Measurements from ENCODE around the gene GTPBP2.

GTPBP2 gene

GRCh38 chr6:43579171-43579570 is 49.9 kb downstream of the GTPBP2 start:
- Histone ChIP-seq H3K9me3 (ENCODE audit: control extremely low read depth in 1 of 5, control insufficient read depth in 4 of 5, insufficient read depth in 2 of 5, low read depth in 1 of 5, low read length in 4 of 5) (no peaks in the 10 kb centered on the region), H3K4me1 (ENCODE audit: control extremely low read depth in 1 of 4, control insufficient read depth in 4 of 4, insufficient read depth in 4 of 4, low read length in 3 of 4) (peaks cover 9 to 23% (median 21%) of the 10 kb centered on the region in 4 experiments), H3K27ac (ENCODE audit: insufficient read depth in 1 of 2, low read depth in 1 of 2, low read length in 2 of 2, poor library complexity in 1 of 2, severe bottlenecking in 2 of 2) (no peak overlapping the region), H3K4me3 (ENCODE audit: control insufficient read depth in 1 of 7, extremely low read depth in 1 of 7, insufficient read depth in 4 of 7, low read depth in 2 of 7, low read length in 6 of 7) (no peak overlapping the region), H3K36me3 (ENCODE audit: control insufficient read depth in 4 of 4, insufficient read depth in 4 of 4, low read length in 3 of 4) (peaks cover 2 to 20% (median 12%) of the 10 kb centered on the region in 4 experiments), H3K27me3 (replicated peaks in 2 of 5; ENCODE audit: control insufficient read depth in 4 of 5, insufficient read depth in 5 of 5, low read length in 4 of 5) (no peaks in the 10 kb centered on the region)
- no CpG with 5 or more reads among the region's 2 CpGs for WGBS (ENCODE audit: insufficient coverage)
- no peak for DNase-seq
- CTCF ChIA-PET, result no interaction called here
- POLR2A ChIA-PET, result no interaction called here

GRCh38 chr6:43578748-43579147 is 50.3 kb downstream of the GTPBP2 start:
- no peak overlapping the region for H3K4me3 ChIP-seq (ENCODE audit: control insufficient read depth in 1 of 7, extremely low read depth in 1 of 7, insufficient read depth in 4 of 7, low read depth in 2 of 7, low read length in 6 of 7)
- H3K9me3 ChIP-seq (ENCODE audit: control extremely low read depth in 1 of 5, control insufficient read depth in 4 of 5, insufficient read depth in 2 of 5, low read depth in 1 of 5, low read length in 4 of 5), result no peaks in the 10 kb centered on the region
- no peak for DNase-seq
- no peaks in the 10 kb centered on the region for H3K27me3 ChIP-seq (replicated peaks in 2 of 5; ENCODE audit: control insufficient read depth in 4 of 5, insufficient read depth in 5 of 5, low read length in 4 of 5)
- CTCF ChIA-PET, result interaction anchor here (1.7 kb wide), 1 partner anchor 30 kb away, joined by 3 read pairs; no protein-coding TSS in a partner anchor
- H3K36me3 ChIP-seq (ENCODE audit: control insufficient read depth in 4 of 4, insufficient read depth in 4 of 4, low read length in 3 of 4), result peaks cover under 1 to 17% (median 9%) of the 10 kb centered on the region in 4 experiments
- no peak overlapping the region for H3K27ac ChIP-seq (ENCODE audit: insufficient read depth in 1 of 2, low read depth in 1 of 2, low read length in 2 of 2, poor library complexity in 1 of 2, severe bottlenecking in 2 of 2)
- H3K4me1 ChIP-seq (ENCODE audit: control extremely low read depth in 1 of 4, control insufficient read depth in 4 of 4, insufficient read depth in 4 of 4, low read length in 3 of 4), result peaks cover 9 to 23% (median 21%) of the 10 kb centered on the region in 4 experiments
- WGBS (ENCODE audit: insufficient coverage), result 100% methylated on average over 1 of the region's 3 CpGs
- POLR2A ChIA-PET, result no interaction called here

- ChIA-PET CTCF (interaction anchor here (0.6 kb wide), 1 partner anchor 118 kb away, joined by 3 read pairs; no protein-coding TSS in a partner anchor), POLR2A (interaction anchor here (0.7 kb wide), 1 partner anchor 9 kb away, joined by 3 read pairs; no protein-coding TSS in a partner anchor)
- peak within 1 kb of the TSS; percentile 89 to 99 (median 96) for H3K4me3 ChIP-seq (ENCODE audit: control insufficient read depth in 1 of 7, extremely low read depth in 1 of 7, insufficient read depth in 4 of 7, low read depth in 2 of 7, low read length in 6 of 7)
- peaks cover 10 to 25% (median 17%) of the 10 kb centered on the region in 4 experiments for H3K36me3 ChIP-seq (ENCODE audit: control insufficient read depth in 4 of 4, insufficient read depth in 4 of 4, low read length in 3 of 4)
- WGBS (ENCODE audit: insufficient coverage), result under 1% methylated on average over 70 of the region's 76 CpGs
- H3K27me3 ChIP-seq (replicated peaks in 2 of 5; ENCODE audit: control insufficient read depth in 4 of 5, insufficient read depth in 5 of 5, low read length in 4 of 5), result no peaks in the 10 kb centered on the region
- peak; percentile 91 to 93 (median 93) for DNase-seq
- peaks cover 9 to 23% (median 21%) of the 10 kb centered on the region in 4 experiments for H3K4me1 ChIP-seq (ENCODE audit: control extremely low read depth in 1 of 4, control insufficient read depth in 4 of 4, insufficient read depth in 4 of 4, low read length in 3 of 4)
- no peaks in the 10 kb centered on the region for H3K9me3 ChIP-seq (ENCODE audit: control extremely low read depth in 1 of 5, control insufficient read depth in 4 of 5, insufficient read depth in 2 of 5, low read depth in 1 of 5, low read length in 4 of 5)
- H3K27ac ChIP-seq (ENCODE audit: insufficient read depth in 1 of 2, low read depth in 1 of 2, low read length in 2 of 2, poor library complexity in 1 of 2, severe bottlenecking in 2 of 2), result peak within 1 kb of the TSS; percentile 77 to 93
Measured at GRCh38 chr6:43575772-43576551, 53.1 kb downstream of the GTPBP2 start, which contains the start of the genes POLH and XPO5. TSS of gene POLH (plus strand) at chr6:43576185. CDS start at chr6:43582320, 6,135 bp downstream. TSS of gene XPO5 (minus strand) at chr6:43576038. CDS start at chr6:43575864, 174 bp downstream.

GRCh38 chr6:43575105-43575771 is 53.8 kb downstream of the GTPBP2 start:
- Histone ChIP-seq H3K4me1 (ENCODE audit: control extremely low read depth in 1 of 4, control insufficient read depth in 4 of 4, insufficient read depth in 4 of 4, low read length in 3 of 4) (peaks cover 9 to 23% (median 21%) of the 10 kb centered on the region in 4 experiments), H3K9me3 (ENCODE audit: control extremely low read depth in 1 of 5, control insufficient read depth in 4 of 5, insufficient read depth in 2 of 5, low read depth in 1 of 5, low read length in 4 of 5) (no peaks in the 10 kb centered on the region), H3K4me3 (ENCODE audit: control insufficient read depth in 1 of 7, extremely low read depth in 1 of 7, insufficient read depth in 4 of 7, low read depth in 2 of 7, low read length in 6 of 7) (peak overlapping the region; percentile 89 to 99 (median 96)), H3K27me3 (replicated peaks in 2 of 5; ENCODE audit: control insufficient read depth in 4 of 5, insufficient read depth in 5 of 5, low read length in 4 of 5) (no peaks in the 10 kb centered on the region), H3K27ac (ENCODE audit: insufficient read depth in 1 of 2, low read depth in 1 of 2, low read length in 2 of 2, poor library complexity in 1 of 2, severe bottlenecking in 2 of 2) (peak overlapping the region in 1 of 2 experiments; percentile 93), H3K36me3 (ENCODE audit: control insufficient read depth in 4 of 4, insufficient read depth in 4 of 4, low read length in 3 of 4) (peaks cover 13 to 33% (median 21%) of the 10 kb centered on the region in 4 experiments)
- POLR2A ChIA-PET, result interaction anchor here (0.6 to 0.7 kb wide), 2 partner anchors 10 to 202 kb away, joined by 3 to 5 read pairs; no protein-coding TSS in a partner anchor
- 0% methylated on average over 34 of the region's 38 CpGs for WGBS (ENCODE audit: insufficient coverage)
- CTCF ChIA-PET, result interaction anchor here (0.6 kb wide), 1 partner anchor 118 kb away, joined by 3 read pairs; no protein-coding TSS in a partner anchor
- DNase-seq, result peak in 2 of 3 donors; percentile 9 to 18

- ChIA-PET CTCF (interaction anchor here (1.6 kb wide), 1 partner anchor 13 kb away, joined by 5 read pairs; no protein-coding TSS in a partner anchor), POLR2A (no interaction called here)
- Histone ChIP-seq H3K27ac (ENCODE audit: insufficient read depth in 1 of 2, low read depth in 1 of 2, low read length in 2 of 2, poor library complexity in 1 of 2, severe bottlenecking in 2 of 2) (no peak overlapping the region), H3K36me3 (ENCODE audit: control insufficient read depth in 4 of 4, insufficient read depth in 4 of 4, low read length in 3 of 4) (peaks cover 18 to 55% (median 37%) of the 10 kb centered on the region in 4 experiments), H3K9me3 (ENCODE audit: control extremely low read depth in 1 of 5, control insufficient read depth in 4 of 5, insufficient read depth in 2 of 5, low read depth in 1 of 5, low read length in 4 of 5) (no peaks in the 10 kb centered on the region), H3K27me3 (replicated peaks in 2 of 5; ENCODE audit: control insufficient read depth in 4 of 5, insufficient read depth in 5 of 5, low read length in 4 of 5) (no peaks in the 10 kb centered on the region), H3K4me3 (ENCODE audit: control insufficient read depth in 1 of 7, extremely low read depth in 1 of 7, insufficient read depth in 4 of 7, low read depth in 2 of 7, low read length in 6 of 7) (no peak overlapping the region), H3K4me1 (ENCODE audit: control extremely low read depth in 1 of 4, control insufficient read depth in 4 of 4, insufficient read depth in 4 of 4, low read length in 3 of 4) (peaks cover 9 to 17% (median 16%) of the 10 kb centered on the region in 4 experiments)
- DNase-seq, result no peak
- 95% methylated on average over 3 of the region's 4 CpGs for WGBS (ENCODE audit: insufficient coverage)
Measured at GRCh38 chr6:43572015-43572414, 57.0 kb downstream of the GTPBP2 start.

GRCh38 chr6:43570876-43571441 is 58.1 kb downstream of the GTPBP2 start:
- peaks cover 4 to 11% (median 9%) of the 10 kb centered on the region in 4 experiments for H3K4me1 ChIP-seq (ENCODE audit: control extremely low read depth in 1 of 4, control insufficient read depth in 4 of 4, insufficient read depth in 4 of 4, low read length in 3 of 4)
- no peaks in the 10 kb centered on the region for H3K9me3 ChIP-seq (ENCODE audit: control extremely low read depth in 1 of 5, control insufficient read depth in 4 of 5, insufficient read depth in 2 of 5, low read depth in 1 of 5, low read length in 4 of 5)
- peaks cover 20 to 62% (median 40%) of the 10 kb centered on the region in 4 experiments for H3K36me3 ChIP-seq (ENCODE audit: control insufficient read depth in 4 of 4, insufficient read depth in 4 of 4, low read length in 3 of 4)
- CTCF ChIA-PET, result interaction anchor here (1.6 kb wide), 1 partner anchor 12 kb away, joined by 5 read pairs; no protein-coding TSS in a partner anchor
- WGBS (ENCODE audit: insufficient coverage), result no CpG with 5 or more reads among the region's 5 CpGs
- H3K27ac ChIP-seq (ENCODE audit: insufficient read depth in 1 of 2, low read depth in 1 of 2, low read length in 2 of 2, poor library complexity in 1 of 2, severe bottlenecking in 2 of 2), result no peak overlapping the region
- H3K4me3 ChIP-seq (ENCODE audit: control insufficient read depth in 1 of 7, extremely low read depth in 1 of 7, insufficient read depth in 4 of 7, low read depth in 2 of 7, low read length in 6 of 7), result no peak overlapping the region
- POLR2A ChIA-PET, result no interaction called here
- no peaks in the 10 kb centered on the region for H3K27me3 ChIP-seq (replicated peaks in 2 of 5; ENCODE audit: control insufficient read depth in 4 of 5, insufficient read depth in 5 of 5, low read length in 4 of 5)
- no peak for DNase-seq

All from common myeloid progenitor, CD34-positive (primary cell).